Subcutaneous adipose tissue (tissue), 4 donors: ENCODE measurements around the gene ADK. TPM values are rescaled to one million over a fixed set of nuclear protein-coding genes. Genes with fewer than 3 reads are reported as not detected.

Experiments
- CTCF ChIP-seq: fragments of 450-650 bp; IDR thresholded peaks from one replicate; pipeline ENCODE4 v1.5.1; 2016; ENCODE audit warnings: low read depth, mild to moderate bottlenecking, control low read depth, antibody characterized with exemption, moderate library complexity
- total RNA-seq, 4 donors: library from RNA; depleted of rRNA; stranded (reverse); fragments of >200 nt; gene quantifications; one replicate each; pipeline ENCODE4 v1.1.0, GENCODE V29; 2016

Gene ADK
- total RNA-seq, 4 donors from 2014 or later: 21.7 to 52.2 (median 38.8) TPM

GRCh38 chr10:74381291-74381853 lies 230.4 kb downstream of the ADK start:
- TF ChIP-seq CTCF: no peak

GRCh38 chr10:74382663-74383062 lies 231.6 kb downstream of the ADK start:
- TF ChIP-seq CTCF: no peak

- TF ChIP-seq CTCF: no peak
These were observed 232.6 kb downstream of the ADK start for GRCh38 chr10:74383642-74384041.

GRCh38 chr10:74384615-74385183 lies 233.7 kb downstream of the ADK start:
- TF ChIP-seq CTCF: no peak

- no peak for TF ChIP-seq CTCF
These were observed 237.8 kb downstream of the ADK start for GRCh38 chr10:74388801-74389200.

- no peak for TF ChIP-seq CTCF
These were observed 240.8 kb downstream of the ADK start for GRCh38 chr10:74391786-74392185.

GRCh38 chr10:74394416-74394969 lies 243.5 kb downstream of the ADK start:
- TF ChIP-seq CTCF: no peak
